GM12864 (cell line): Measurements from ENCODE around the gene GRB2.
"Not testable (repeated sequence)": the region's sequence is repeated elsewhere in the genome, so short reads cannot be mapped to it uniquely, and the experiment has no call there.

Experiments
- DNase-seq: peaks from one replicate; pipeline ENCODE4 v3.0.0-alpha.2; 2011; ENCODE audit warnings: low read depth
- H3K4me3 ChIP-seq: 2 replicates; pipeline ENCODE4 v1.5.1; 2011; ENCODE audit warnings: mild to moderate bottlenecking, low read depth, low read length, control low read depth
- CTCF ChIP-seq: IDR thresholded peaks from 2 replicates; pipeline ENCODE4 v1.5.1; 2011; ENCODE audit warnings: low read depth, mild to moderate bottlenecking, moderate library complexity, low read length, control low read depth, inconsistent platforms; ENCODE audit errors: missing control alignments

GRB2 gene

GRCh38 chr17:75370286-75370915 lies 35.1 kb downstream of the GRB2 start:
- no peak for DNase-seq
- no peak overlapping the region for H3K4me3 ChIP-seq
- TF ChIP-seq CTCF: no peak

GRCh38 chr17:75367838-75368789 lies 37.4 kb downstream of the GRB2 start:
- H3K4me3 ChIP-seq, DNase-seq: not testable (repeated sequence)

- TF ChIP-seq CTCF: no peak
- no peak overlapping the region for H3K4me3 ChIP-seq
- no peak for DNase-seq
Measured at GRCh38 chr17:75367312-75367711, 38.2 kb downstream of the GRB2 start.

- no peak overlapping the region for H3K4me3 ChIP-seq
- no peak for DNase-seq
- TF ChIP-seq CTCF: no peak
Measured at GRCh38 chr17:75366432-75366831, 39.0 kb downstream of the GRB2 start.

GRCh38 chr17:75365931-75366275 lies 39.6 kb downstream of the GRB2 start:
- DNase-seq: no peak
- TF ChIP-seq CTCF: no peak
- H3K4me3 ChIP-seq: no peak overlapping the region; the same call in 1 of the 2 replicates

- no peak for TF ChIP-seq CTCF
- H3K4me3 ChIP-seq: no peak overlapping the region; the same call in 1 of the 2 replicates
- DNase-seq: no peak
Measured at GRCh38 chr17:75365009-75365930, 40.2 kb downstream of the GRB2 start.

- no peak for DNase-seq
- TF ChIP-seq CTCF: no peak
- no peak overlapping the region for H3K4me3 ChIP-seq
Measured at GRCh38 chr17:75364078-75364477, 41.4 kb downstream of the GRB2 start.
